HG02973 (cell line): ENCODE results near the gene CELSR2.
"Not testable (repeated sequence)": the region's sequence is repeated elsewhere in the genome, so short reads cannot be mapped to it uniquely, and the experiment has no call there.

ENCODE experiments used
- ATAC-seq: cut with Tn5 transposase; IDR thresholded peaks from one replicate; pipeline ENCODE4 v1.9.1; 2021; ENCODE audit warnings: moderate library complexity; ENCODE audit not compliant: unreplicated experiment

The CELSR2 gene

GRCh38 chr1:109248797-109249629, at the start of gene CELSR2:
Gene CELSR2, plus strand, starts transcription at chr1:109249539. Its CDS starts 541 bp downstream, at chr1:109250080.
- ATAC-seq, result peak; percentile 84

- no peak for ATAC-seq
These were observed 49.6 kb upstream of the CELSR2 start for GRCh38 chr1:109199710-109200109.

- ATAC-seq, result no peak
These were observed 48.1 kb upstream of the CELSR2 start for GRCh38 chr1:109201123-109201703.

GRCh38 chr1:109204484-109204883, 44.9 kb upstream of the CELSR2 start:
- no peak for ATAC-seq

- ATAC-seq, result no peak
These were observed 43.0 kb upstream of the CELSR2 start for GRCh38 chr1:109206339-109206738.

GRCh38 chr1:109207467-109208103, 41.8 kb upstream of the CELSR2 start:
- no peak for ATAC-seq

GRCh38 chr1:109208394-109208793, 40.9 kb upstream of the CELSR2 start:
- ATAC-seq, result no peak

- no peak for ATAC-seq
These were observed 40.4 kb upstream of the CELSR2 start for GRCh38 chr1:109208836-109209463.

- no peak for ATAC-seq
These were observed 39.3 kb upstream of the CELSR2 start for GRCh38 chr1:109210058-109210457.

- peak; percentile 20 for ATAC-seq
These were observed 36.0 kb upstream of the CELSR2 start for GRCh38 chr1:109213345-109213823.

- ATAC-seq, result peak; percentile 67
These were observed 35.3 kb upstream of the CELSR2 start, which contains the start of gene SARS1 for GRCh38 chr1:109213824-109214693. Gene SARS1, plus strand, starts transcription at chr1:109213918. Its CDS starts 75 bp downstream, at chr1:109213993.

- ATAC-seq, result peak; percentile 40
These were observed 34.4 kb upstream of the CELSR2 start for GRCh38 chr1:109214695-109215623.

GRCh38 chr1:109216662-109217061, 32.7 kb upstream of the CELSR2 start:
- ATAC-seq, result no peak

- no peak for ATAC-seq
These were observed 30.8 kb upstream of the CELSR2 start for GRCh38 chr1:109218516-109218915.

GRCh38 chr1:109221201-109221600, 28.1 kb upstream of the CELSR2 start:
- not testable (repeated sequence) for ATAC-seq

GRCh38 chr1:109225308-109225707, 24.0 kb upstream of the CELSR2 start:
- no peak for ATAC-seq

GRCh38 chr1:109225711-109226445, 23.5 kb upstream of the CELSR2 start:
- no peak for ATAC-seq

GRCh38 chr1:109228167-109228566, 21.2 kb upstream of the CELSR2 start:
- ATAC-seq, result no peak
